HepG2 (cell line): ENCODE measurements around the gene ERMARD. TPM values are rescaled to one million over a fixed set of nuclear protein-coding genes. Genes with fewer than 3 reads are reported as not detected.
A peak's percentile ranks its signal among the peaks of the same experiment; 100 is the strongest.

Experiments used
- ARID4A ChIP-seq: sonication (generic); formaldehyde crosslinking; IDR thresholded peaks from 2 replicates; pipeline ENCODE4 v1.5.0; 2020; ENCODE audit warnings: mild to moderate bottlenecking, missing genetic modification reagents, borderline replicate concordance
- ATAD3A ChIP-seq: sonication (generic); formaldehyde crosslinking; IDR thresholded peaks from 2 replicates; pipeline ENCODE4 v1.4.0; 2020; ENCODE audit warnings: missing genetic modification reagents
- ELF1 ChIP-seq: sonication (generic); formaldehyde crosslinking; IDR thresholded peaks from 2 replicates; pipeline ENCODE4 v1.4.0; 2020; ENCODE audit warnings: missing genetic modification reagents
- FOXC1 ChIP-seq: sonication (generic); formaldehyde crosslinking; IDR thresholded peaks from 2 replicates; pipeline ENCODE4 v1.8.0; 2022; ENCODE audit warnings: mild to moderate bottlenecking, missing genetic modification reagents, borderline replicate concordance
- GRHL1 ChIP-seq: sonication (generic); formaldehyde crosslinking; conservative IDR thresholded peaks from 2 replicates; pipeline ENCODE4 v1.8.0; 2022; ENCODE audit warnings: missing genetic modification reagents
- HDAC2 ChIP-seq: sonication (generic); formaldehyde crosslinking; IDR thresholded peaks from 2 replicates; pipeline ENCODE4 v1.4.0; 2020; ENCODE audit warnings: missing genetic modification reagents
- MED8 ChIP-seq: sonication (generic); formaldehyde crosslinking; IDR thresholded peaks from 2 replicates; pipeline ENCODE4 v1.8.1; 2023; ENCODE audit warnings: mild to moderate bottlenecking, missing genetic modification reagents; ENCODE audit not compliant: insufficient replicate concordance
- RFXAP ChIP-seq: sonication (generic); formaldehyde crosslinking; IDR thresholded peaks from 2 replicates; pipeline ENCODE4 v1.4.0; 2020; ENCODE audit warnings: missing genetic modification reagents, borderline replicate concordance
- SMAD3 ChIP-seq: sonication (generic); formaldehyde crosslinking; IDR thresholded peaks from 2 replicates; pipeline ENCODE4 v1.4.0; 2020; ENCODE audit warnings: missing genetic modification reagents
- U2AF2 ChIP-seq: fragments of 200-400 bp; formaldehyde crosslinking; IDR thresholded peaks from 2 replicates; pipeline ENCODE4 v1.6.1; 2017; ENCODE audit warnings: low read depth, mild to moderate bottlenecking, low read length
- ZFX ChIP-seq: sonication (generic); formaldehyde crosslinking; IDR thresholded peaks from 2 replicates; pipeline ENCODE4 v1.4.0; 2020; ENCODE audit warnings: mild to moderate bottlenecking, low read depth, missing genetic modification reagents, moderate library complexity
- ZMAT3 ChIP-seq: sonication (generic); formaldehyde crosslinking; conservative IDR thresholded peaks from 2 replicates; pipeline ENCODE4 v1.7.0; 2021; ENCODE audit warnings: missing genetic modification reagents
- ZNF547 ChIP-seq: sonication (generic); formaldehyde crosslinking; IDR thresholded peaks from 2 replicates; pipeline ENCODE4 v1.5.1; 2020; ENCODE audit warnings: mild to moderate bottlenecking, missing genetic modification reagents
- ZNF567 ChIP-seq: sonication (generic); formaldehyde crosslinking; IDR thresholded peaks from 2 replicates; pipeline ENCODE4 v1.8.1; 2023; ENCODE audit warnings: mild to moderate bottlenecking, missing genetic modification reagents, borderline replicate concordance
- ZNF674 ChIP-seq: sonication (generic); formaldehyde crosslinking; IDR thresholded peaks from 2 replicates; pipeline ENCODE4 v1.5.0; 2020; ENCODE audit warnings: low read depth, mild to moderate bottlenecking, missing genetic modification reagents
- ZNF747 ChIP-seq: sonication (generic); formaldehyde crosslinking; IDR thresholded peaks from 2 replicates; pipeline ENCODE4 v1.8.1; 2023; ENCODE audit warnings: missing genetic modification reagents, mild to moderate bottlenecking, borderline replicate concordance
- polyA plus RNA-seq, 8 experiments: library from polyadenylated mRNA; depleted of rRNA in 3 of 8; stranded (reverse) in 7 of 8; unstranded in 1 of 8; fragments of >200 nt; fragmentation: Illumina TruSeq in 4 of 8; extraction: Trizol in 4 of 8; gene quantifications; 2 replicates each; pipeline versions ENCODE4 v1.2.1 to v1.2.3, GENCODE V29; 2011 to 2016; ENCODE audit warnings: low read depth in 4 of 8, missing spikeins in 1 of 8, mixed read lengths in 1 of 8; ENCODE audit not compliant: insufficient read depth in 1 of 8
- total RNA-seq, 5 experiments: library from RNA; depleted of rRNA; stranded (reverse); fragments of >200 nt; fragmentation: Illumina TruSeq; extraction: Trizol; gene quantifications; 2 replicates each; pipeline ENCODE4 v1.2.3, GENCODE V29; 2016; ENCODE audit warnings: low read depth in 1 of 5
- TF ChIP-seq, protein P1 (sequence below): sonication (generic); formaldehyde crosslinking; IDR thresholded peaks from 2 replicates; pipeline ENCODE4 v1.5.0; 2020; ENCODE audit warnings: missing genetic modification reagents
- TF ChIP-seq, protein P2 (sequence below): sonication (generic); formaldehyde crosslinking; IDR thresholded peaks from 2 replicates; pipeline ENCODE4 v1.4.0; 2020; ENCODE audit warnings: missing genetic modification reagents, borderline replicate concordance

Gene ERMARD
- total and polyA plus RNA-seq, 2 of the 13 experiments (the other 11 are each of a cell fraction or from before 2014, with no cell fraction given), result 8.8 to 10.7 TPM

DNA sequence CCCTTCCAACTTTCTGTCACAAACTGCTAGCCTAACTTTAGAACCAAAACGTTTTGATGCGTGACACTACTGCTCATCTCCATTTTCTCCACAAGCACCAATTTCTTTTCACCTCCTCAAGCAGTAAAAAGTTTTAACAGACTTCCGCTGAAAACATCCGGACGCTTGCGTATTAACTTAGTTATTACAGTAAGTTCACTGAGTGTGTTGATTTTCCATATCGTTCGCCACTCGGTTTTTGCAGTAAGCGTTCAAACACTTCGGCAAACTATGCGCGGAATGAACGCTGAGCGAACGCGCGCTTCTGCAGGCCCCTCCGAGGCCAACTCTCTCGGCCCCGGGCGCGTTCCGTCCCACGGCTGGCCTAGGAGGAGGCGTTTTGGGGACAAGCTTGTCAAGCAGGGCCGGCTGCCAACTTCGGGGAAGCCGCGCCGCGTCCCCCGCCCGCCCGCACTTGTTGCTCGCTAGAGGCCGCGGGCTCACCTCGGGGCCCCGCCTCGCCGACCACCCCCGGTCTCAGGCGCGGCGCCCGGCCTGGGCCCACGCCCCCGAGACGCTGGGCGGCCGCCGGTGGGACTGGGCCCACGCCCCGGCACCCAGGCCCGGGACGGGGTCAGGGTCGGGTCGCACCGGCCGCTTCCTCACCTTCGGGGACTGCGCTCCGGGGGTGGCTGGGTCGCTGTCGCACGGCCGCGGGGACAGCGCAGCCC is 28.1 kb upstream of the ERMARD start (continued):
- TF ChIP-seq, protein P1, sequence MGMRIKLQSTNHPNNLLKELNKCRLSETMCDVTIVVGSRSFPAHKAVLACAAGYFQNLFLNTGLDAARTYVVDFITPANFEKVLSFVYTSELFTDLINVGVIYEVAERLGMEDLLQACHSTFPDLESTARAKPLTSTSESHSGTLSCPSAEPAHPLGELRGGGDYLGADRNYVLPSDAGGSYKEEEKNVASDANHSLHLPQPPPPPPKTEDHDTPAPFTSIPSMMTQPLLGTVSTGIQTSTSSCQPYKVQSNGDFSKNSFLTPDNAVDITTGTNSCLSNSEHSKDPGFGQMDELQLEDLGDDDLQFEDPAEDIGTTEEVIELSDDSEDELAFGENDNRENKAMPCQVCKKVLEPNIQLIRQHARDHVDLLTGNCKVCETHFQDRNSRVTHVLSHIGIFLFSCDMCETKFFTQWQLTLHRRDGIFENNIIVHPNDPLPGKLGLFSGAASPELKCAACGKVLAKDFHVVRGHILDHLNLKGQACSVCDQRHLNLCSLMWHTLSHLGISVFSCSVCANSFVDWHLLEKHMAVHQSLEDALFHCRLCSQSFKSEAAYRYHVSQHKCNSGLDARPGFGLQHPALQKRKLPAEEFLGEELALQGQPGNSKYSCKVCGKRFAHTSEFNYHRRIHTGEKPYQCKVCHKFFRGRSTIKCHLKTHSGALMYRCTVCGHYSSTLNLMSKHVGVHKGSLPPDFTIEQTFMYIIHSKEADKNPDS (CRISPR knock-in tag), result no peak
- TF ChIP-seq U2AF2 (no peak), RFXAP (no peak), ZNF674 (no peak), ZNF547 (CRISPR knock-in tag) (peak; percentile 76; the same call in 1 of the 2 replicates), ZNF567 (CRISPR knock-in tag) (no peak), ZNF747 (CRISPR knock-in tag) (no peak; the same call in 1 of the 2 replicates), ATAD3A (no peak), HDAC2 (CRISPR knock-in tag) (no peak), ELF1 (no peak), FOXC1 (CRISPR knock-in tag) (no peak), GRHL1 (CRISPR knock-in tag) (no peak), MED8 (no peak), ZMAT3 (CRISPR knock-in tag) (no peak), ARID4A (CRISPR knock-in tag) (peak; percentile 46), ZFX (peak; percentile 63), SMAD3 (CRISPR knock-in tag) (no peak)
- TF ChIP-seq, protein P2, sequence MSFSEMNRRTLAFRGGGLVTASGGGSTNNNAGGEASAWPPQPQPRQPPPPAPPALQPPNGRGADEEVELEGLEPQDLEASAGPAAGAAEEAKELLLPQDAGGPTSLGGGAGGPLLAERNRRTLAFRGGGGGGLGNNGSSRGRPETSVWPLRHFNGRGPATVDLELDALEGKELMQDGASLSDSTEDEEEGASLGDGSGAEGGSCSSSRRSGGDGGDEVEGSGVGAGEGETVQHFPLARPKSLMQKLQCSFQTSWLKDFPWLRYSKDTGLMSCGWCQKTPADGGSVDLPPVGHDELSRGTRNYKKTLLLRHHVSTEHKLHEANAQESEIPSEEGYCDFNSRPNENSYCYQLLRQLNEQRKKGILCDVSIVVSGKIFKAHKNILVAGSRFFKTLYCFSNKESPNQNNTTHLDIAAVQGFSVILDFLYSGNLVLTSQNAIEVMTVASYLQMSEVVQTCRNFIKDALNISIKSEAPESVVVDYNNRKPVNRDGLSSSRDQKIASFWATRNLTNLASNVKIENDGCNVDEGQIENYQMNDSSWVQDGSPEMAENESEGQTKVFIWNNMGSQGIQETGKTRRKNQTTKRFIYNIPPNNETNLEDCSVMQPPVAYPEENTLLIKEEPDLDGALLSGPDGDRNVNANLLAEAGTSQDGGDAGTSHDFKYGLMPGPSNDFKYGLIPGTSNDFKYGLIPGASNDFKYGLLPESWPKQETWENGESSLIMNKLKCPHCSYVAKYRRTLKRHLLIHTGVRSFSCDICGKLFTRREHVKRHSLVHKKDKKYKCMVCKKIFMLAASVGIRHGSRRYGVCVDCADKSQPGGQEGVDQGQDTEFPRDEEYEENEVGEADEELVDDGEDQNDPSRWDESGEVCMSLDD, result no peak
